Skeletal muscle tissue (tissue), 4 donors: ENCODE measurements around the gene PYM1. TPM values are rescaled to one million over a fixed set of nuclear protein-coding genes. Genes with fewer than 3 reads are reported as not detected.

Experiments used
- H3K27ac ChIP-seq: one replicate; pipeline ENCODE4 v1.7.0; 2013; ENCODE audit warnings: mild to moderate bottlenecking, low read depth, low read length, inconsistent platforms
- H3K27me3 ChIP-seq, 3 donors: one replicate each; pipeline ENCODE4 v1.7.0; 2013; ENCODE audit warnings: low read length in 3 of 3; ENCODE audit not compliant: control insufficient read depth in 3 of 3, insufficient read depth in 3 of 3
- H3K36me3 ChIP-seq, 3 donors: one replicate each; pipeline ENCODE4 v1.7.0; 2013; ENCODE audit warnings: low read length in 3 of 3; ENCODE audit not compliant: control insufficient read depth in 3 of 3, insufficient read depth in 3 of 3
- H3K4me1 ChIP-seq, 3 donors: one replicate each; pipeline ENCODE4 v1.7.0; 2013; ENCODE audit warnings: low read length in 3 of 3, mild to moderate bottlenecking in 3 of 3; ENCODE audit not compliant: control insufficient read depth in 3 of 3, insufficient read depth in 3 of 3
- H3K4me3 ChIP-seq, 3 donors: one replicate each; pipeline ENCODE4 v1.7.0; 2013; ENCODE audit warnings: low read length in 3 of 3
- H3K9ac ChIP-seq, 3 donors: one replicate each; pipeline ENCODE4 v1.7.0; 2013; ENCODE audit warnings: low read length in 3 of 3, mild to moderate bottlenecking in 3 of 3, moderate library complexity in 2 of 3, low read depth in 1 of 3
- H3K9me3 ChIP-seq, 3 donors: one replicate each; pipeline ENCODE4 v1.7.0; 2013; ENCODE audit warnings: low read length in 3 of 3; ENCODE audit not compliant: control insufficient read depth in 3 of 3
- total RNA-seq: library from RNA; depleted of rRNA; stranded (reverse); fragments of >200 nt; gene quantifications from one replicate; pipeline ENCODE4 v1.2.3, GENCODE V29; 2014
- donor health status: Osteomylitis.

Gene PYM1
- total RNA-seq, 1 donor from 2014 or later: 16.2 TPM

- H3K9me3 ChIP-seq: peaks cover 0 to 2% (median 0%) of the 10 kb centered on the region in 3 donors
- no peak overlapping the region for H3K9ac ChIP-seq
- no peak overlapping the region for H3K27ac ChIP-seq
- no peak overlapping the region for H3K4me3 ChIP-seq
- no peaks in the 10 kb centered on the region for H3K36me3 ChIP-seq
- H3K27me3 ChIP-seq: no peaks in the 10 kb centered on the region
- no peaks in the 10 kb centered on the region for H3K4me1 ChIP-seq
Measured at GRCh38 chr12:55861396-55861795, 66.3 kb downstream of the PYM1 start.

- Histone ChIP-seq H3K27me3 (peaks cover 4 to 8% (median 7%) of the 10 kb centered on the region in 3 donors), H3K27ac (no peak overlapping the region), H3K4me3 (no peak overlapping the region), H3K36me3 (no peaks in the 10 kb centered on the region), H3K9me3 (no peaks in the 10 kb centered on the region), H3K4me1 (peaks cover 3 to 8% (median 5%) of the 10 kb centered on the region in 3 donors), H3K9ac (no peak overlapping the region)
Measured at GRCh38 chr12:55852740-55853139, 75.0 kb downstream of the PYM1 start.

Other genes with a start within 250 kb of the PYM1 start
- gene ITGA7, start 220.0 kb downstream of the PYM1 start, total RNA-seq: 123 TPM
- gene BLOC1S1, start 211.8 kb downstream of the PYM1 start, total RNA-seq: 42.3 TPM
- 19.8 TPM for gene RDH5, start 207.5 kb downstream of the PYM1 start, total RNA-seq
- gene CD63, start 198.9 kb downstream of the PYM1 start, total RNA-seq: 1,640 TPM
- gene GDF11, start 184.8 kb downstream of the PYM1 start, total RNA-seq: 3.1 TPM
- 71.5 TPM for gene SARNP, start 110.2 kb downstream of the PYM1 start, total RNA-seq
- 11.0 TPM for gene ORMDL2, start 109.9 kb downstream of the PYM1 start, total RNA-seq
- 33.4 TPM for gene DNAJC14, start 98.3 kb downstream of the PYM1 start, total RNA-seq
- 2.6 TPM for gene MMP19, start 85.0 kb downstream of the PYM1 start, total RNA-seq
- gene DGKA, start 3.3 kb upstream of the PYM1 start, total RNA-seq: 6.8 TPM
- gene PMEL, start 38.1 kb upstream of the PYM1 start, total RNA-seq: 0.52 TPM
- 9.4 TPM for gene CDK2, start 38.9 kb upstream of the PYM1 start, total RNA-seq
- 34.4 TPM for gene RAB5B, start 46.2 kb upstream of the PYM1 start, total RNA-seq
- gene SUOX, start 69.4 kb upstream of the PYM1 start, total RNA-seq: 7.8 TPM
- gene IKZF4, start 93.1 kb upstream of the PYM1 start, total RNA-seq: 1.6 TPM
- 36.5 TPM for gene RPS26, start 114.0 kb upstream of the PYM1 start, total RNA-seq
- 154 TPM for gene ERBB3, start 152.3 kb upstream of the PYM1 start, total RNA-seq
- gene PA2G4, start 176.7 kb upstream of the PYM1 start, total RNA-seq: 53.8 TPM
- 4,392 TPM for gene RPL41, start 188.7 kb upstream of the PYM1 start, total RNA-seq
- gene ZC3H10, start 190.4 kb upstream of the PYM1 start, total RNA-seq: 5.7 TPM
- gene ESYT1, start 200.4 kb upstream of the PYM1 start, total RNA-seq: 149 TPM
- gene MYL6B, start 224.7 kb upstream of the PYM1 start, total RNA-seq: 451 TPM
- gene MYL6, start 230.5 kb upstream of the PYM1 start, total RNA-seq: 859 TPM